Measurements from ENCODE around the gene PARD6G.

DNA sequence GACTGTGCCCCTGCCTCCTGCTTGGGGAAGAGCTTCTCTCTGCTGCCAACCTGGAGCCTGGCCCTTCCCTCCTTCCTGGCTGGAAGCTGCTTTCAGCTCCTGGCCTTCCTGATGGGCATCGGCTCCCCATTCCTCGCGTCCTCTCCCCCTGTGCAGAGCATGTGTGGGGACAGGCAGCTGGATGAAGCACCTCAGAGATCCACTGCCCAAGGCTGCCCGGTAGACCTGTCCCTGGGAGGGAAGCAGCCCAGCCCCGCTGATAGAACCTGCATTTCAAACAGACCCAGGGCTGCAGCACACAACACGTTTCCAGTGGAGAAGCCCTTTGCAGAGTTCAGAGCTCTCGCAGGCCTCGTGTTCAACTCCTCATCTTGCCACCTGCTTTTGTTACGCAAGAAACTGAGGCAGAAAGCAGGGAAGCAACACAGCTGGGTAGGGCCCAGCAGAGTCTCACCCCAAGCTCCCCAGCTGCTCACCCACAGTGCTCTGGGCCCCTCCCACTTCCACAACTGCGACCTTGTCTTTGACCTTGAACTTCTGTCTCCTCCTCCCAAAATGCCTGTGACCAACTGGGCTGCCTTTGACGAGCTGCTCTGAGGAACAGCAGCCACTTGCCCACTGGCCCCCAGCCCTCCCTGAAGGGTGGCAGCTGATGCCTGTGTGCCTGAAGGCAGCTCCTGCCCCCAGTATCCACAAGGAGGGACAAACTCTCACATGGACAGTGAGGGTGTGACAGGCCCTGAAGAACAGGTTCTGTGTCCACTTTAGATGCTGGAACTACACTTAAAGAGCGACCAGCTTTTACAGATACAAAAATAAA lies 65.5 kb downstream of the PARD6G start:
- TF ChIP-seq, protein P1, sequence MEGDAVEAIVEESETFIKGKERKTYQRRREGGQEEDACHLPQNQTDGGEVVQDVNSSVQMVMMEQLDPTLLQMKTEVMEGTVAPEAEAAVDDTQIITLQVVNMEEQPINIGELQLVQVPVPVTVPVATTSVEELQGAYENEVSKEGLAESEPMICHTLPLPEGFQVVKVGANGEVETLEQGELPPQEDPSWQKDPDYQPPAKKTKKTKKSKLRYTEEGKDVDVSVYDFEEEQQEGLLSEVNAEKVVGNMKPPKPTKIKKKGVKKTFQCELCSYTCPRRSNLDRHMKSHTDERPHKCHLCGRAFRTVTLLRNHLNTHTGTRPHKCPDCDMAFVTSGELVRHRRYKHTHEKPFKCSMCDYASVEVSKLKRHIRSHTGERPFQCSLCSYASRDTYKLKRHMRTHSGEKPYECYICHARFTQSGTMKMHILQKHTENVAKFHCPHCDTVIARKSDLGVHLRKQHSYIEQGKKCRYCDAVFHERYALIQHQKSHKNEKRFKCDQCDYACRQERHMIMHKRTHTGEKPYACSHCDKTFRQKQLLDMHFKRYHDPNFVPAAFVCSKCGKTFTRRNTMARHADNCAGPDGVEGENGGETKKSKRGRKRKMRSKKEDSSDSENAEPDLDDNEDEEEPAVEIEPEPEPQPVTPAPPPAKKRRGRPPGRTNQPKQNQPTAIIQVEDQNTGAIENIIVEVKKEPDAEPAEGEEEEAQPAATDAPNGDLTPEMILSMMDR (IDR thresholded peaks at IDR 0.05): no peak
- peak; percentile 85 for TF ChIP-seq POLR2AphosphoS5 (IDR thresholded peaks at IDR 0.05)
